Stimulated activated CD8-positive, alpha-beta memory T cell treated with anti-CD3 and anti-CD28 coated beads, Interleukin-4, amount 100 ng/mL, for 4 hours (primary cell): ENCODE results near the gene EPHA3.

ENCODE experiments used
- DNase-seq, 2 donors: peaks; one replicate each; pipeline ENCODE4 v3.0.0-alpha.2; 2020; ENCODE audit warnings: low read depth in 2 of 2, low spot score in 1 of 2

Gene EPHA3

GRCh38 chr3:89440386-89440785 is 333.0 kb downstream of the EPHA3 start:
- DNase-seq: no peak

- no peak for DNase-seq
Observed at GRCh38 chr3:89441141-89441540, 333.7 kb downstream of the EPHA3 start.

DNA sequence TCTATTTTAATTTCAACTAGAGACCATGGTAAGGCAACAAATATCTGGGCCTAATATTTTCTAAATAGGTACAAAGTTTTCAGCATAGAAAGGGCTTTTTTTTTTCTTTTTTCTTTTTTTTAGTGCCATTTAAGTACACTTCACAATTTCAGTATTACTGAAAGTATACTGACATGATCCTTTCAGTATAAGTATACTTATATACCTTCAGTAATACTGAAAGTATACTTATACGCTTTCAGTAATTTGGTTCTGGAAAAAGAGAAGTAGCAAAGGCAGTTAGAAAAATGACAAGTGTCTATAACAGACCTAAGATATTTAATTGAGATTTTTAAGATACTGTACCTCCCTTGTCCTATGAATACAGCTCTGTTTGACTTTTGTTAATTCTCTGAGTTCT is 339.2 kb downstream of the EPHA3 start:
- no peak for DNase-seq

- no peak for DNase-seq
Observed at GRCh38 chr3:89447243-89447642, 339.8 kb downstream of the EPHA3 start.

DNA sequence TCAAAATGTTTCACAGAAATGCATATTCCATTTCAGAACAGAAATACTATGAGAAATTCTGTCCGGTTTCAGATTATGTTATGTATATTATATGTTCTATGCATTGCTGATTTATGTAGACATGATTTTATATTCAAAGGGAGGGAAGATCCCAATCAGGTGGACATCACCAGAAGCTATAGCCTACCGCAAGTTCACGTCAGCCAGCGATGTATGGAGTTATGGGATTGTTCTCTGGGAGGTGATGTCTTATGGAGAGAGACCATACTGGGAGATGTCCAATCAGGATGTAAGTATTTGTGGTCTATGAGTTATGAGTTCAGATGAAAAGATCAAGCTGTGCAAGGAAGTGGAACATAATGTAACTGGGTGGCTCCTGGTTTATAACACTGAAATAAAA is 341.7 kb downstream of the EPHA3 start:
- no peak for DNase-seq

DNA sequence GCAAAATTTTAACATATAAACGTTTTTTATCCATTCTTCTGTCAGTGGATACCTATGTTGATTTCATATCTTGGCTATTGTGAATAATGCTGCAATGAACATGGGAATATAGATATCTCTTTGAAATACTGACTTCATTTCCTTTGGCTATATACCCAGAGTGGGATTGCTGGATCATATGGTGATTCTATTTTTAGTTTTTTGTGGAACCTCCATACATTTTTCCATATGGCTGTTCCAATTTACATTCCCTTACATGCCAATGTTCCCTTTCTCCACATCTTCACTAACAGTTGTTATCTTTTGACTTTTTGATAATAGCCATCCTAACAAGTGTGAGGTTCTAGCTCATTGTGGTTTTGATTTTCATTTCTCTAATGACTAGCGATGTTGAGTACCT is 344.6 kb downstream of the EPHA3 start:
- DNase-seq: no peak

- no peak for DNase-seq
Observed at GRCh38 chr3:89455240-89455639, 347.8 kb downstream of the EPHA3 start.

- DNase-seq: no peak
Observed at GRCh38 chr3:89467898-89468363, 360.5 kb downstream of the EPHA3 start.

DNA sequence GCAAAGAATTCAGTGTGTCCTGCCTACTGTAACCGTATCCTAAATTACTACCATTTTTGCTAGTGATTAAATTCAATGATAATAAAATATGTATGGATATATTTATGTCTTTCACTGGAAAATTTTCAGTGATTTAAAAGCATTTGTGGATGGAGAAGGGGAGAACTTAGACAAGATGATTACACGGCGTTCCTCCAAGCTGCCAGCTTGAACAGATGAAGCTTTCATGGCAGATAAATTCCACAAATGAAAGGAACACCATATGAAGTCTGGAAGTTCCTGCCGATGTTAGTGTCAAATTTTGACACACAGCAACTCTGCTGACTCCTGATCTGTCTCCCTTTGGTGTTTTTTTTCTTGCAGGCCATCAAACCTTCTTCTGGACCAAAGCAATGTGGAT is 364.7 kb downstream of the EPHA3 start:
- DNase-seq: no peak

DNA sequence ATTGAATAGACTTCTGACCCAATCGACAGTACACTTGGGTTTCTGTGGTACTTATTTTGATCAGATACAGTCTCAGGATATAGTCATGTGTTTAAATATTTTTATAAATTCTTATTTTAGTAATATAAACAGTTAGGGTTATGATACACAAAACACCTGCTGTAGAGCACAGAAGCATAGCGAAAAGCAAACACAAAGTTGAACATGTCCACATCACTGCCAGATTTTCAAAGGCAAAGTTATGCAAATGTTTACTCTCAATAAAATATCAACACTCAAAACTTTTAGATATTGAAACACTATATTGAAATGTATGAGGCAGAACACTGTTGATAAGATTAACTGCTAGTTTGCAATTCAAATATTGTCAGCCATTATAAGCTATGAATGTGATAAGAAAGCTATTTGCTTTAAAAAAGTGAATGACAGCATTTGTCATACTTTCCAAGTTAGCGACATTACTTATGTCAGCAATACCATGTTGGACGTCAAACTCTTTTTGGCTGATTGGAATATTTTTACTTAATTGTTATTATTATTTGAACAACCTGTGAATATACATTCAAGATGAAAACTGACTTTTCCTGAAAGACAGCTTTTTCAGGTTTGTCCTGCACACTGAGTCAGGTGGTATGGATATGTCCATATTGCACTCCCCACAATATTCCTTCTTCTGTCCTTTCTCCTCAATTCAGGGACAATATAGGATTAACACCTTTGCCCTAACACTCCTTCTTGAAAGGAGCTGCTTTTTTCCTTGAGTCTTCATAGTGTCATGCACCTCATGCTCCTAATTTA is 367.1 kb downstream of the EPHA3 start:
- DNase-seq: no peak

DNA sequence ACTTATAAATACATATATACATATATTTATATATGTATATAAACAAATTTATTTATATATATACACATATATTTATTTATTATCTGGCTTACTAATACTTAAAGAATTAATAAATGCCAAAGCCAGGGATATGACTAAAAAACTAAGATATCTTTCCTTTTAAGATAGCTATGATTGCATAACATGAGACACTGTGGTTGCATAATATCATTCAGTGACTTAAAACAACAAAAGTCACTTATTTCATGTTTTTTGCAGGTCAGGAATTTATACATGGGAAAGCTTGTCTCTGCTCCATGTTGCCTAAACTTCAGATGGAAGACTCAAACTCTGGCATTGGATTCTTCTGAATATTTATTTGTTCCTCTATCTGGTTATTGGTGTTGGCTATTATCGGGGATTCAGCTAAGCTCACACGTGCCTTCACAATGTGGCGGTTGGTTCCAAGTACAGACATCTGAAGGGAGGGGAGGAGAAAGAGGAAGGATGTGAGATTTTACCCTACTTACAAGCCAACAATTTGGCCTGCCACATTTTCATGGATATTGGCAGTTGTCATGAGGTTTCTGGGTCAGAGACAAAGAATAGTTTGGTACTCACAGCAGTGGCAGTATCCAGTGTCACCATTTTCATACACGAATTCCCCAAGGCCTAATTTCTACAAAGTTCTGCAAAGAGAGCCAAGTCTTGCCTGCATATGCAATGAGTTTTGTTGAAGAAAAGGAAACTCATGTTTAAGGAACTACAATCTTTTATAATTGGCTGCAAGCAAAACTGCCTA is 381.6 kb downstream of the EPHA3 start:
- no peak for DNase-seq

DNA sequence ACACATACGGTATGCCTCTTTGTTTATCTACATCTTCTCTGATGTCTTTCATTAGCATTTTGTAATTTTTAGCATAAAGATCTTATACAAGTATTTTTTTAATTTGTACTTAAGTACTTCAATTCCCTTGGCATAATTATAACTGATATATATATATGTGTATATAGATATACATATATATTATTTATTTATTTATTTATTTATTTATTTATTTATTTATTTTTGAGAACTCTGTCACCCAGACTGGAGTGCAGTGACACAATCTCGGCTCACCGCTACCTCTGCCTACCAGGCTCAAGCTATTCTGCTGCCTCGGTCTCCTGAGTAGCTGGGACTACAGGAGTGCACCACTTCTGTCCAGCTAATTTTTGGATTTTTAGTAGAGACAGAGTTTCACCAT is 382.7 kb downstream of the EPHA3 start:
- no peak for DNase-seq

DNA sequence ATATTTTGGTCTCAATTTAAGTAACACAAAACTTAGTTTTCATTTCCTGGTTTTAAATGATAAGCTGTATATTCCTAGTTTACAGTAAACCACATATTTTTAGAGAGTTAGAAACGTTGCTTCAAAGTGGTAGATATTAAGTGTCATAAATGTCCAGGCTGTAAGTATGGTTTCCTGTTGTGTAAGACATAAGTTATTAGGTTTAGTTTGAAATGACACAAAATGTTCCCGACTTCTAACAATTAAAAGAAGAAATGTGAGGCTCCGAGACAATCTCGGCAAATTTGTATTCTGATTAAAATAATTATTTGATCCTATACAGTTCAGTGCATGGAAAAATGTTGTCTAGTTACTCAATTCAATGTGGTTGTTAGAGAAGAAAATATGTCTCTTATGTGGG is 387.3 kb downstream of the EPHA3 start:
- DNase-seq: no peak

- DNase-seq: no peak
Observed at GRCh38 chr3:89503891-89504391, 396.5 kb downstream of the EPHA3 start.

GRCh38 chr3:89504432-89504831 is 397.0 kb downstream of the EPHA3 start:
- DNase-seq: no peak

DNA sequence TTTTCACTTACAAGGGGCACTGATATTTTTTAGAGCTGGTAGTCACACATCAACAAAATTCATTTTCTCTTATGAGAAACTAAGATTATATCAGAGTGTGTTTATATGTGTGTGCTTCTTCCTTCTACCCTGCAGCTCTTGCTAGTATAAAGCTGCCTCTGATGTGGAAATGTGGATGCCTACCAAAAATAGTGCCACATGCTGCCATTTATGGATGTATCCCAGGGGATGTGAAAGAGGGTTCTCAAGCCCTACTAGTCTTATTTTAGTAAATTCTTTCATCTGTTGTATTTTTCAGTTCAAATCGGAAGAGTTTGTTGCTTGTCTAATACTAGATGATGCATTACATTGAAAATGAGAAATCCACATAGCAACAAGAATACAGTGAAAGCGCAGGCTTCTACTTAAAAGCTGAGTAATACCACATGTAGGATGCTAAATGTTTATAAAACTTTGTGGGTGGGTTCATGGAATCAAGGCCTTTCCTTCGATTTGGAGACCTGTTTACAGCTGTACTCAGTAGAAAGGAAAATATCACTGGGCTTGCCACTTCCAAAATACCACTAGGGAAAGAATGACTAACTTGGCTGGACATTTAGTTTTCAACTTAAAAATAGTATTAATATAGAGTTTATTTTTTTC is 399.2 kb downstream of the EPHA3 start:
- no peak for DNase-seq

DNA sequence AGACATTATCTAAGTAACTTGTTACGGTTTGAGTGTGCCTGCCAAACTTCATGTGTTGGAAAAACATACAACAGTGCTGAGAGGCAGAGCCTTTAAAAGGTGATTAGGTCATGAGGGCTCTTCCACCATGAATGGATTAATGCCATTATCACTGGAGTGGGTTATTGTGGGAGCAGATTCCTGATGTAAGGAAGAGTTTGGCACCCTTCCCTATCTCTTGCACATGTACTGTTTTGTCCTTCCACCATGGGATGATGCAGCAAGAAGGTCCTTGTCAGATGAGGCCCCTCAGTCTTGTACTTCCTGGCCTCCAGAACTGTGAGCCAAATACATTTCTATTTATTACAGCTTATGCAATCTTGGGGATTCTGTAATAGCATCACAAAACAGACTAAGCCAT is 413.9 kb downstream of the EPHA3 start:
- DNase-seq: no peak

GRCh38 chr3:89522155-89522554 is 414.7 kb downstream of the EPHA3 start:
- DNase-seq: no peak

GRCh38 chr3:89525609-89526008 is 418.2 kb downstream of the EPHA3 start:
- DNase-seq: no peak

- DNase-seq: no peak
Observed at GRCh38 chr3:89527736-89528305, 420.4 kb downstream of the EPHA3 start.
